HEK293 (cell line): ENCODE measurements around the gene TGFB1.
"Not testable (repeated sequence)": the region's sequence is repeated elsewhere in the genome, so short reads cannot be mapped to it uniquely, and the experiment has no call there.

Experiments used
- CTCF ChIA-PET: fragments of 350-600 bp; formaldehyde crosslinking; extraction: SDS; loops from one replicate; lab custom pipeline; 2021; ENCODE audit warnings: antibody characterized with exemption; lab: Yijun Ruan, JAX
- POLR2A ChIA-PET: fragments of 300-600 bp; formaldehyde crosslinking; extraction: SDS; loops from one replicate; lab custom pipeline; 2020; ENCODE audit warnings: antibody characterized with exemption, inconsistent platforms; lab: Yijun Ruan, JAX
- H3K27ac ChIP-seq: fragments of 200-500 bp; sonication (Bioruptor generic); 2 replicates; pipeline ENCODE4 v1.5.1; 2014; ENCODE audit warnings: low read depth, low read length, control low read depth, inconsistent platforms; ENCODE audit errors: extremely low read depth
- H3K36me3 ChIP-seq, 2 experiments: fragments of 200-500 bp in 1 of 2; sonication (Bioruptor generic) in 1 of 2; 1 replicate in 1 of 2; 2 replicates in 1 of 2; pipeline ENCODE4 v1.5.1; 2014 to 2017; ENCODE audit warnings: inconsistent platforms in 2 of 2, low read length in 2 of 2; ENCODE audit not compliant: control insufficient read depth in 2 of 2, insufficient read depth in 1 of 2
- H3K4me1 ChIP-seq: fragments of 200-500 bp; sonication (Bioruptor generic); 2 replicates; pipeline ENCODE4 v1.5.1; 2014; ENCODE audit warnings: mild to moderate bottlenecking, low read length, inconsistent platforms; ENCODE audit not compliant: control insufficient read depth, insufficient read depth
- H3K4me3 ChIP-seq: 2 replicates; pipeline ENCODE4 v1.5.1; 2011; ENCODE audit warnings: low read depth, mild to moderate bottlenecking, control low read depth, low read length, moderate library complexity
- H3K9me3 ChIP-seq: fragments of 200-500 bp; sonication (Bioruptor generic); 2 replicates; pipeline ENCODE4 v1.5.1; 2014; ENCODE audit warnings: low read depth, low read length, inconsistent platforms; ENCODE audit not compliant: control insufficient read depth, insufficient read depth
- EGR2 ChIP-seq: fragments of 450-650 bp; formaldehyde crosslinking; IDR thresholded peaks from 2 replicates; pipeline ENCODE4 v1.5.1; 2016; ENCODE audit warnings: low read depth, missing biosample characterization, missing genetic modification characterization
- GLIS1 ChIP-seq: fragments of 450-650 bp; formaldehyde crosslinking; IDR thresholded peaks from 2 replicates; pipeline ENCODE4 v1.5.1; 2016; ENCODE audit warnings: missing biosample characterization, missing genetic modification characterization
- KLF16 ChIP-seq: fragments of 450-650 bp; formaldehyde crosslinking; IDR thresholded peaks from 2 replicates; pipeline ENCODE4 v1.5.1; 2017; ENCODE audit warnings: missing biosample characterization, missing genetic modification characterization
- KLF7 ChIP-seq: fragments of 450-650 bp; formaldehyde crosslinking; IDR thresholded peaks from 2 replicates; pipeline ENCODE4 v1.5.1; 2016; ENCODE audit warnings: missing biosample characterization, missing genetic modification characterization, borderline replicate concordance
- ZBTB20 ChIP-seq: fragments of 450-650 bp; formaldehyde crosslinking; IDR thresholded peaks from 2 replicates; pipeline ENCODE4 v1.5.1; 2016; ENCODE audit warnings: missing biosample characterization, missing genetic modification characterization
- ZEB2 ChIP-seq: fragments of 450-650 bp; formaldehyde crosslinking; IDR thresholded peaks from 2 replicates; pipeline ENCODE4 v1.5.1; 2016; ENCODE audit warnings: missing biosample characterization, missing genetic modification characterization
- ZNF175 ChIP-seq: fragments of 450-650 bp; formaldehyde crosslinking; IDR thresholded peaks from 2 replicates; pipeline ENCODE4 v1.5.1; 2016; ENCODE audit warnings: missing biosample characterization, missing genetic modification characterization
- ZNF184 ChIP-seq: fragments of 450-650 bp; IDR thresholded peaks from 2 replicates; pipeline ENCODE4 v1.5.1; 2018; ENCODE audit warnings: missing biosample characterization, mild to moderate bottlenecking, missing genetic modification characterization
- ZNF221 ChIP-seq: fragments of 450-650 bp; formaldehyde crosslinking; IDR thresholded peaks from 2 replicates; pipeline ENCODE4 v1.5.1; 2017; ENCODE audit warnings: missing biosample characterization, missing genetic modification characterization, borderline replicate concordance
- ZNF366 ChIP-seq: fragments of 450-650 bp; formaldehyde crosslinking; conservative IDR thresholded peaks from 2 replicates; pipeline ENCODE4 v1.5.1; 2016; ENCODE audit warnings: missing biosample characterization, missing genetic modification characterization
- ZNF433 ChIP-seq: fragments of 450-650 bp; formaldehyde crosslinking; IDR thresholded peaks from 2 replicates; pipeline ENCODE4 v1.5.1; 2016; ENCODE audit warnings: missing biosample characterization, missing genetic modification characterization, low read depth
- ZNF473 ChIP-seq: fragments of 450-650 bp; formaldehyde crosslinking; IDR thresholded peaks from 2 replicates; pipeline ENCODE4 v1.5.1; 2017; ENCODE audit warnings: missing biosample characterization, missing genetic modification characterization
- ZNF510 ChIP-seq: fragments of 450-650 bp; formaldehyde crosslinking; IDR thresholded peaks from 2 replicates; pipeline ENCODE4 v1.5.1; 2018; ENCODE audit warnings: mild to moderate bottlenecking, missing genetic modification characterization, missing biosample characterization; ENCODE audit not compliant: insufficient replicate concordance
- ZNF596 ChIP-seq: fragments of 450-650 bp; IDR thresholded peaks from 2 replicates; pipeline ENCODE4 v1.5.0; 2018; ENCODE audit warnings: missing biosample characterization, mild to moderate bottlenecking, missing genetic modification characterization, moderate library complexity
- ZNF664 ChIP-seq: fragments of 450-650 bp; formaldehyde crosslinking; IDR thresholded peaks from 2 replicates; pipeline ENCODE4 v1.5.1; 2016; ENCODE audit warnings: missing biosample characterization, missing genetic modification characterization
- ZNF776 ChIP-seq: fragments of 450-650 bp; formaldehyde crosslinking; IDR thresholded peaks from 2 replicates; pipeline ENCODE4 v1.5.0; 2017; ENCODE audit warnings: missing biosample characterization, missing genetic modification characterization, borderline replicate concordance
- ZNF777 ChIP-seq: fragments of 450-650 bp; formaldehyde crosslinking; IDR thresholded peaks from 2 replicates; pipeline ENCODE4 v1.5.1; 2017; ENCODE audit warnings: missing biosample characterization, missing genetic modification characterization, borderline replicate concordance
- TF ChIP-seq, protein P1 (sequence below): fragments of 450-650 bp; formaldehyde crosslinking; IDR thresholded peaks from 2 replicates; pipeline ENCODE4 v1.5.1; 2017; ENCODE audit warnings: missing biosample characterization, missing genetic modification characterization
- TF ChIP-seq, protein P2 (sequence below): fragments of 450-650 bp; formaldehyde crosslinking; optimal IDR thresholded peaks from 2 replicates; pipeline ENCODE3; 2016; ENCODE audit warnings: missing biosample characterization, mild to moderate bottlenecking, missing genetic modification characterization
- TF ChIP-seq, protein P3 (sequence below): fragments of 450-650 bp; formaldehyde crosslinking; IDR thresholded peaks from 2 replicates; pipeline ENCODE4 v1.5.1; 2016; ENCODE audit warnings: missing biosample characterization, missing genetic modification characterization

Gene TGFB1

DNA sequence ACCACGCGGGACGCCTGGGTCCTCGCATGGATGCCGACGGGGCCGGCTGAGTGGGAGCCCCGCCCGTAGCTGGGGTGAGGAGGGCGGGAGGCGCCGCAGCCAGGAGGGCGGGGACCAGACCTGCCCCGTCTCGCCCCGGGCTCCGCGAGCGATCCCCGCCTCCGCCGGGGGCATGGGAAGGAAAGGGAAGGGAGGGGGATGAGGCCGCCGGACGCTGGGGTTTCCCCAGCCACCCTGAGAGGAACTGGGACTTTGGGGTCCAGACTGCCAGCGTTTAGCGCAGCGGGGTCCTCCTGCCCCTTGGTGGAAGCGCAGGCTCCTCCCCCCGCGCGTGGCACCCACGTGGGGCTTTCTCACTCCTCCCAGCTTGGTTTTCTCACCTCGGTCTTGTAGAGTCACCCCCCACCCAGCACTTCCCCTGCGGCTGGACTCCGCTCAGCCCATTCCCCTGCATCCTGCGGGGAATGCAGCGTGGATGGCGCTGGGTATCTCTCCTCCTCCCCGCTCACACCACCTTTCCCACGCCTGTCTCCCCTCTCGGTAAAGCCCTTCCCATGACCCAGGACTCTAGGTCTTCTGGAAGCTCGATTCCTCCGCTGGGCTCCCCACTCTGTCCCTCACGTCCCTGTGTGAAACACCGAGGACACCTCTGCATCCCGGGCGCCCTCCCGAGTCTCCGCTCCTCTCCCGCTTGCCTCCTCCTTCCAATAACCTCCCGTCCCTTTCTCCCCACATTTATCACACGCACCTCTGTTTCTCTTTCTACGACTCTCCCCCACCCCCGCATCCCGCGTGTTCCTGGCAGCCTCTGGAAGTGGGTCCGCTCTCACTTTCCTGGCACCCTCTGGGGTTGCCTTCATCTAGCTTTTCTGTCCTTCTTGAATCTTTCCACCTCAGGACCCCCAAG is 2.1 kb downstream of the TGFB1 start (continued):
- TF ChIP-seq, protein P1, sequence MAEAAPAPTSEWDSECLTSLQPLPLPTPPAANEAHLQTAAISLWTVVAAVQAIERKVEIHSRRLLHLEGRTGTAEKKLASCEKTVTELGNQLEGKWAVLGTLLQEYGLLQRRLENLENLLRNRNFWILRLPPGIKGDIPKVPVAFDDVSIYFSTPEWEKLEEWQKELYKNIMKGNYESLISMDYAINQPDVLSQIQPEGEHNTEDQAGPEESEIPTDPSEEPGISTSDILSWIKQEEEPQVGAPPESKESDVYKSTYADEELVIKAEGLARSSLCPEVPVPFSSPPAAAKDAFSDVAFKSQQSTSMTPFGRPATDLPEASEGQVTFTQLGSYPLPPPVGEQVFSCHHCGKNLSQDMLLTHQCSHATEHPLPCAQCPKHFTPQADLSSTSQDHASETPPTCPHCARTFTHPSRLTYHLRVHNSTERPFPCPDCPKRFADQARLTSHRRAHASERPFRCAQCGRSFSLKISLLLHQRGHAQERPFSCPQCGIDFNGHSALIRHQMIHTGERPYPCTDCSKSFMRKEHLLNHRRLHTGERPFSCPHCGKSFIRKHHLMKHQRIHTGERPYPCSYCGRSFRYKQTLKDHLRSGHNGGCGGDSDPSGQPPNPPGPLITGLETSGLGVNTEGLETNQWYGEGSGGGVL: no peak; the same call in 1 of the 2 replicates
- TF ChIP-seq ZBTB20 (tag by site-specific recombination) (peak; percentile 33; the same call in 1 of the 2 replicates), ZNF473 (no peak), GLIS1 (peak; percentile 91), ZNF777 (tag by site-specific recombination) (peak; percentile 51; the same call in 1 of the 2 replicates), ZEB2 (tag by site-specific recombination) (0 out of 2 replicates have a peak, but pooled peaks have one; percentile 29), ZNF221 (tag by site-specific recombination) (no peak), ZNF510 (tag by site-specific recombination) (no peak), EGR2 (tag by site-specific recombination) (peak; percentile 68), KLF7 (tag by site-specific recombination) (peak; percentile 18; the same call in 1 of the 2 replicates), ZNF776 (tag by site-specific recombination) (no peak), KLF16 (tag by site-specific recombination) (0 out of 2 replicates have a peak, but pooled peaks have one; percentile 71), ZNF184 (tag by site-specific recombination) (no peak), ZNF175 (tag by site-specific recombination) (no peak), ZNF596 (no peak), ZNF664 (tag by site-specific recombination) (no peak)
- TF ChIP-seq, protein P2, sequence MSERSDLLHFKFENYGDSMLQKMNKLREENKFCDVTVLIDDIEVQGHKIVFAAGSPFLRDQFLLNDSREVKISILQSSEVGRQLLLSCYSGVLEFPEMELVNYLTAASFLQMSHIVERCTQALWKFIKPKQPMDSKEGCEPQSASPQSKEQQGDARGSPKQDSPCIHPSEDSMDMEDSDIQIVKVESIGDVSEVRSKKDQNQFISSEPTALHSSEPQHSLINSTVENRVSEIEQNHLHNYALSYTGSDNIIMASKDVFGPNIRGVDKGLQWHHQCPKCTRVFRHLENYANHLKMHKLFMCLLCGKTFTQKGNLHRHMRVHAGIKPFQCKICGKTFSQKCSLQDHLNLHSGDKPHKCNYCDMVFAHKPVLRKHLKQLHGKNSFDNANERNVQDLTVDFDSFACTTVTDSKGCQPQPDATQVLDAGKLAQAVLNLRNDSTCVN: peak; percentile 29

DNA sequence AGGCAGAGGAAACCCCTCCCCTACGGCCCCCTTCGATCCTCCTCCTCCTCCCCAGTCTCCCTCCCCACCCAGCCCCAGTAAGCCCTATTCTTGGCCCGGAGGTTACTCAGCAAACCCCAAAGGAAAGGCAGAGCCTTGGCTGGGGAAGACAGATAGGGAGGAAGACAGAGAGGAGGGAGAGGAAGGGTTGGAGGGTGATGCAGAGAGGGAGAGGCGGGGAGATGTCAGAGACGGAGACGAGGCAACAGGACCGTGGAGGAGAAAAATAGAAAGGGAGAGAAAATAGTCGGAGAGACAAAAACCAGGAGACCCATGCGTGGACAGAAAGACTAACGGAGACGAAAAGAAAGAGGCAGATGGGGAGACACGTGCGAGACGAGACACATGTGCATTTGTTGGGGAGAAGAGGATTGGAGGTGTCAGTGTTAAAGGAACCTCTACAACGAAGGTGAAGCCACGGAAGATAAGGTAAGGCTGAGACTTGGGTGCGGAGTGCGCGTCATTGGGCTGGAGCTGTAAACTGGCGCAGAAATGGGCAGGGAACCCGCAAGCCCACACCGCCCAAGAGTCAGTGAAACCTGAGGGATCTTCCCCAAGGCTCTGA is 2.9 kb downstream of the TGFB1 start:
- no peak overlapping the region for H3K27ac ChIP-seq
- ChIA-PET POLR2A (interaction anchor here (0.6 to 3.1 kb wide), 6 partner anchors 13 to 42 kb away, joined by 3 to 73 read pairs (median 5); partner anchors contain the start of gene B9D2), CTCF (interaction anchor here (0.6 to 5.3 kb wide), 8 partner anchors 13 to 716 kb away, joined by 3 to 64 read pairs (median 6); partner anchors contain the start of genes B9D2 and RAB4B)
- peaks cover 21 to 22% of the 10 kb centered on the region in 2 experiments; a peak in 2 of 3 replicates for H3K36me3 ChIP-seq
- H3K4me1 ChIP-seq: peaks cover 5% of the 10 kb centered on the region; the same call in 1 of the 2 replicates
- no peaks in the 10 kb centered on the region for H3K9me3 ChIP-seq
- peak; percentile 63 for TF ChIP-seq ZNF366 (tag by site-specific recombination)
- TF ChIP-seq, protein P3, sequence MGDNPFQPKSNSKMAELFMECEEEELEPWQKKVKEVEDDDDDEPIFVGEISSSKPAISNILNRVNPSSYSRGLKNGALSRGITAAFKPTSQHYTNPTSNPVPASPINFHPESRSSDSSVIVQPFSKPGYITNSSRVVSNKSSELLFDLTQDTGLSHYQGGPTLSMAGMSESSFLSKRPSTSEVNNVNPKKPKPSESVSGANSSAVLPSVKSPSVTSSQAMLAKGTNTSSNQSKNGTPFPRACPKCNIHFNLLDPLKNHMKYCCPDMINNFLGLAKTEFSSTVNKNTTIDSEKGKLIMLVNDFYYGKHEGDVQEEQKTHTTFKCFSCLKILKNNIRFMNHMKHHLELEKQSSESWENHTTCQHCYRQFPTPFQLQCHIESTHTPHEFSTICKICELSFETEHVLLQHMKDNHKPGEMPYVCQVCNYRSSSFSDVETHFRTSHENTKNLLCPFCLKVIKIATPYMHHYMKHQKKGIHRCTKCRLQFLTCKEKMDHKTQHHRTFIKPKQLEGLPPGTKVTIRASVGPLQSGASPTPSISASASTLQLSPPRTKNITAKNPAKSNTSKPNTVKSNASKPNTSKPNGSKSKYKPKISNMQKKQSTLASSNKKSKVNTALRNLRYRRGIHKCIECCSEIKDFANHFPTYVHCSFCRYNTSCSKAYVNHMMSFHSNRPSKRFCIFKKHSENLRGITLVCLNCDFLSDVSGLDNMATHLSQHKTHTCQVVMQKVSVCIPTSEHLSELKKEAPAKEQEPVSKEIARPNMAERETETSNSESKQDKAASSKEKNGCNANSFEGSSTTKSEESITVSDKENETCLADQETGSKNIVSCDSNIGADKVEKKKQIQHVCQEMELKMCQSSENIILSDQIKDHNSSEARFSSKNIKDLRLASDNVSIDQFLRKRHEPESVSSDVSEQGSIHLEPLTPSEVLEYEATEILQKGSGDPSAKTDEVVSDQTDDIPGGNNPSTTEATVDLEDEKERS (tag by site-specific recombination): 0 out of 2 replicates have a peak, but pooled peaks have one; percentile 10
- TF ChIP-seq ZNF433: no peak
- H3K4me3 ChIP-seq: peak overlapping the region; percentile 43

DNA sequence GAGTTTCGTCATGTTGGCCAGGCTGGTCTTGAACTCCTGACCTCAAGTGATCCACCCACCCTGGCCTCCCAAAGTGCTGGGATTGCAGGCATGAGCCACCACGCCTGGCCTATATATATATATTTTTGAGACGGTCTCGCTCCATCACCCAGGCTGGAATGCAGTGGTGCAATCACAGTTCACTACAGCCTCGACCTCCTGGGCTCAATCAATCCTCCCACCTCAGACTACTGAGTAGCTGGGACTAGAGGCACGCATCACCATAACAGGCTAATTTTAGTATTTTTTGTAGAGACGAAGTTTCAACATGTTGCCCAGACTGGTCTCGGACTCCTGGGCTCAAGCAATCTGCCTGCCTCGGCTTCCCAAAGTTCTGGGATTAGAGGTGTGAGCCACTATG is 6.8 kb downstream of the TGFB1 start:
- not testable (repeated sequence) for H3K27ac ChIP-seq, H3K4me1 ChIP-seq, H3K9me3 ChIP-seq, H3K4me3 ChIP-seq
- ChIA-PET POLR2A (interaction anchor here (0.8 to 2.9 kb wide), 3 partner anchors 14 to 30 kb away, joined by 3 to 9 read pairs (median 3); partner anchors contain the start of gene B9D2), CTCF (interaction anchor here (0.6 to 1.7 kb wide), 4 partner anchors 25 to 489 kb away, joined by 3 to 8 read pairs (median 4); no protein-coding TSS in a partner anchor)
- peaks cover 42 to 46% of the 10 kb centered on the region in 2 experiments; a peak in 2 of 3 replicates for H3K36me3 ChIP-seq
